GM13976 (cell line): ENCODE measurements around the gene TADA2B.

Source experiments
- DNase-seq: peaks from one replicate; pipeline ENCODE4 v3.0.0; 2012; ENCODE audit warnings: low spot score
- in situ Hi-C: fragments of 300-500 bp; cut with MboI; formaldehyde crosslinking; loops from one replicate; pipeline ENCODE4 v1.12.0; 2022; ENCODE audit warnings: low sequenced_read_pairs, mixed read lengths, inconsistent platforms; ENCODE audit not compliant: unreplicated experiment
- TF ChIP-seq, protein P1 (sequence below): IDR thresholded peaks from 2 replicates; pipeline ENCODE4 v1.5.1; 2012; ENCODE audit warnings: borderline replicate concordance, mild to moderate bottlenecking; ENCODE audit not compliant: insufficient read depth; ENCODE audit errors: extremely low read depth, missing control alignments, control extremely low read depth

Gene TADA2B

DNA sequence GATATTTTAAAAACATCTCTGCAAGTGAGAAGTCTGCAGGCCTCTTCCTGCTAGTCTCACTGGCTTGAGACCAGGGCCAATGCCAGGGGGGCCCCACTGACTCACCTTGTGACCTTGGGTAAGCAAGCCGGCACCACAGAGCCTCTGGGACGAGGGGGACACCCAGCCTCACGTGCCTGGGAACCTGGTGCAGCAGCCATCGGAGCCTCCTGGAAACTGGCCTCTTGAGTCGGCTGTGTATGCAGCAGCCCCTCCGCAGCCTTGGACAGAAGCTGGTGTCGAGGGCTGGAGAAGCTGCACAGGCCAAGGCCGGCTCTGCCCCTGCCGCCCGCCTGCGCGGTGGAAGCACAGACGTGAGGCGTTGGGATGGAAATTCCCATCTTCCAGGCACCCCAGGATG lies 8.7 kb downstream of the TADA2B start:
- TF ChIP-seq, protein P1, sequence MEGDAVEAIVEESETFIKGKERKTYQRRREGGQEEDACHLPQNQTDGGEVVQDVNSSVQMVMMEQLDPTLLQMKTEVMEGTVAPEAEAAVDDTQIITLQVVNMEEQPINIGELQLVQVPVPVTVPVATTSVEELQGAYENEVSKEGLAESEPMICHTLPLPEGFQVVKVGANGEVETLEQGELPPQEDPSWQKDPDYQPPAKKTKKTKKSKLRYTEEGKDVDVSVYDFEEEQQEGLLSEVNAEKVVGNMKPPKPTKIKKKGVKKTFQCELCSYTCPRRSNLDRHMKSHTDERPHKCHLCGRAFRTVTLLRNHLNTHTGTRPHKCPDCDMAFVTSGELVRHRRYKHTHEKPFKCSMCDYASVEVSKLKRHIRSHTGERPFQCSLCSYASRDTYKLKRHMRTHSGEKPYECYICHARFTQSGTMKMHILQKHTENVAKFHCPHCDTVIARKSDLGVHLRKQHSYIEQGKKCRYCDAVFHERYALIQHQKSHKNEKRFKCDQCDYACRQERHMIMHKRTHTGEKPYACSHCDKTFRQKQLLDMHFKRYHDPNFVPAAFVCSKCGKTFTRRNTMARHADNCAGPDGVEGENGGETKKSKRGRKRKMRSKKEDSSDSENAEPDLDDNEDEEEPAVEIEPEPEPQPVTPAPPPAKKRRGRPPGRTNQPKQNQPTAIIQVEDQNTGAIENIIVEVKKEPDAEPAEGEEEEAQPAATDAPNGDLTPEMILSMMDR = no peak
- in situ Hi-C loops = no loop called here
- no peak for DNase-seq

DNA sequence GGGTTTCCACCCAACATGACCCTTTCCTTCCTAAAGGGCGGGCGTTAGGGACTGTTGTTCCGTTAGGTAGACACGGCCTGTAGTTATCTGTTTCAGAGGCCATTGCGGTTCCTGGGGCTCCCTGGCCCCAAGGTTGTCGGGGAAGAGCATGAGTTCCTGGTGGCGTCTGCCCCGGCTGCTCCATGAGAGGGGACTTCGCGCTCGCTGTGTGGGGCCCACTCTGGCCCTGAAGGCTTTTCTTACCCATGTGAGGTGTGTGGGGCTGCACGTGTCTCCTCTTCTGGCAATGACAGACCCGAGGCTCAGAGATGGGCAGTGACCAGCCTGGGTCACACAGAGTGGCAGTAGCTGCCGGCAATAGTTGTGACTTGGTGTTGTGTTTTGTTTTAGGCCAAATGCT lies 9.1 kb downstream of the TADA2B start:
- in situ Hi-C loops = no loop called here
- TF ChIP-seq, protein P1 = no peak
- no peak for DNase-seq

DNA sequence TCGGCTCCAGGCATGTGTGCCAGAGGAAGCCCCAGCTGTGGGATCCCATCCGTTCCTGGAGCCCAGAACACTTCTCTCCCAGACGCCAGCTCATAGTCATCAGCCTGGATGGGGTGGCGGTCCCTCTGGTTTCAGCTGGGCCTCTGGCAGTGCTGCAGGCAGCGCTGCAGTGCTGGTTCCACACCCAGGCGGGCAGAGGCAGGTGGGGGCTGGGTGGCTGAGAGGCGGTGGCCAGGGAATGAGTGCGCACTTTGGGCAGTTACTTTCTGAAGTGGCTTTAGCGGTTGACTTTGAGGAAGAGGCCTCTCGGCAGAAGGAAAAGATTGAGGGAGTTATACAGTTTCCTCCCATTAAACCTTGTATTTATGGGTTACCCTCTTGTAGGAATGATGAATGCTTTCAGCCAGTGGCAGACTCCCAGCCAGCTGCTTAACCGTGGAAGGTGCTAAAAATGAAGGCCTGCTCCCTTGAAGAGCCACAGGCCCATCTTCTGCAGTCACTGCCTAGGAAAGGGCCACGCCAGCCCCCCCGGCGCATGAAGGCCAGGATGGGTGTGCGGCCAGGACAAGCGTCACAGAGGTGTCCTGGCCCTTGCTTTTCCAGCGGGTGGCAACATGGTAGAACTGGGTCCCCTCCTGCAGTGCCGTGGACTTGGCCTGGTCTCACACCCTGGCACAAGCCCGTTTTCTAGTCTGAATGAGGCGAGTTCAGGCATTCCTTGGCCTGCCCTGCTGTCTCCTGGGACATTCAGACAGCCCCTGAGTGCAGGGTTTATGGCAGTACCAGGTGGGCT lies 9.9 kb downstream of the TADA2B start:
- TF ChIP-seq, protein P1 = no peak
- in situ Hi-C loops = no loop called here
- DNase-seq = no peak

DNA sequence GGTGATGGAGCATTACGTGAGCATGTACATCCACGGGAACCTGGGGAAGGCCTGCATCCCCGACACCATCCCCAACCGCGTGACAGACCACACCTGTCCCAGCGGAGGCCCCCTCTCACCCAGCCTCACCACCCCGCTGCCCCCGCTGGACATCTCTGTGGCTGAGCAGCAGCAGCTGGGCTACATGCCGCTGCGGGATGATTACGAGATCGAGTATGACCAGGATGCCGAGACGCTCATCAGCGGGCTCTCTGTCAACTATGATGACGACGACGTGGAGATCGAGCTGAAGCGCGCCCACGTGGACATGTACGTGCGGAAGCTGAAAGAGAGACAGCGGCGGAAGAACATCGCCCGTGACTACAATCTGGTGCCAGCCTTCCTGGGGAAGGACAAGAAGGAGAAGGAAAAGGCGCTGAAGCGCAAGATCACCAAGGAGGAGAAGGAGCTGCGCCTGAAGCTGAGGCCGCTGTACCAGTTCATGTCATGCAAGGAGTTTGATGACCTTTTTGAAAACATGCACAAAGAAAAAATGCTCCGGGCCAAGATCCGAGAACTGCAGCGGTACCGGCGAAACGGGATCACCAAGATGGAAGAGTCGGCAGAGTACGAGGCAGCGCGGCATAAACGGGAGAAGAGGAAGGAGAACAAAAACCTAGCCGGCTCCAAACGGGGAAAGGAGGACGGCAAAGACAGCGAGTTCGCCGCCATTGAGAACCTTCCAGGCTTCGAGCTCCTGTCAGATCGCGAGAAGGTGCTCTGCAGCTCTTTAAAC lies 11.1 kb downstream of the TADA2B start:
- TF ChIP-seq, protein P1 = no peak
- in situ Hi-C loops = no loop called here
- no peak for DNase-seq

DNA sequence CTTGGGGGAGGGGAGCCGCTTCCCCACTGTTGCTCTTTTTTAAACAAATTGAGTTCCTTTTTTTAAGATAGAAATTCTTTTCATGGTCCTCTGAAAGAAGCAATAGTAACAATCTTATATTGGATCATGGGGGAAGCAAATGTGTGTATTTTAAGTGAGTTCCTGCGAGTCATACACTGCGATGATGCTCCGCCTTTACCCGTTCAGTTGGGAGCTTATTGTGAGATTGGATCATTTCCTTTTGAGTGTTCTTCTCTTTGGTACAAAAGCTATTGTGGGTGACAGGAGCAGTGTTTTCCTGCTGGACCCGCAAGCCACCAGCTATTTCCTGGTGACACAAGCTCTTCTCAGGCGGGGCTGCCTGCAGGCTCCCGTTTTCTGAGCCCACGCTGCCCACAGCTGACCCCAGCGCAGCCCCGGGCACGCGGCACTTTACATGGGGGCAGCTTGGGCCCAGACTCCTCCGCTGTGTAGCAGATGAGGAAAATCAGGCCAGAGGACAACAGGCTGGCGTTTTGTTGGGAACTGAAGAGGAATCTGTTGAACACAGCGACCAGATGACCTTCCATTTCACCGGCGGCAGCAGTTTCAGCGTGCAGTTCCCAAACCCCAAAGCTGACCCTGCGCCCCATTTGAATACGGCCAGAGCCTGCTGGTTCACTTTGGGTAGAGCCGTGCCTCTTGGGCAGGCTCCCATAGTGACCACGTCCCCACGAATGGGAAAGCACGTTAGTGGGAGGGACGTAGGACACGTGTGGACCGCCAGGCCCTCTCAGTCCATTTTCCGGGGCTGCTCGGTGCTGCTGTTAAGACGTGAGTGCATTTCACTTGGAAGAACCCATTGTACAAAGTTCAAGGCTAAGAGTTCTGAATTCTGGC lies 12.2 kb downstream of the TADA2B start:
- no peak for DNase-seq
- in situ Hi-C loops = no loop called here
- TF ChIP-seq, protein P1 = no peak

DNA sequence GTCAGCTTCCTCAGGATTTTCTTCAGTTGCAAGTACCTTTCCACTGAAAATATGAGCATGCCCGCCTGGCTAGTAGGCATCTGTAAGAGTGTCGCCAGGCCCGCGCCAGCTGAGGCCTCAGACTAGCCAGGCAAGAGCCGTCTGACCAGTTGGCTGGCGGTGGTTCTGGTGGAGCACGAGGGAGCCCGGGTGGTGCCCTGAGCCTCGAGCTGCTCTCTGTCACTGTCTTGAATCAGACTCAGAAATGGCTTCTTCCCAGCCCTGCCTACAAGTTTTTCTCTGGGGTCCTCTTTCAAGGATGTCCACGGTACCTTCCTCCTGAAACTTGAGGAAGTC lies 12.8 kb downstream of the TADA2B start:
- no peak for DNase-seq
- in situ Hi-C loops = no loop called here
- TF ChIP-seq, protein P1 = no peak
